Neuronal stem cell (in vitro differentiated cells): ENCODE measurements around the gene UGT1A10.

Source experiments
- DNase-seq: peaks from one replicate; pipeline ENCODE4 v3.0.0-alpha.2; 2013; ENCODE audit warnings: low spot score
- H2AFZ ChIP-seq: one replicate; pipeline ENCODE4 v1.6.1; 2013; ENCODE audit warnings: mild to moderate bottlenecking, low read length, inconsistent platforms
- H2AK5ac ChIP-seq: 2 replicates; pipeline ENCODE4 v1.6.1; 2013; ENCODE audit warnings: low read depth, mild to moderate bottlenecking, inconsistent platforms, low read length, moderate library complexity, mixed read lengths
- H2BK120ac ChIP-seq: 2 replicates; pipeline ENCODE4 v1.6.1; 2013; ENCODE audit warnings: low read depth, mild to moderate bottlenecking, inconsistent platforms, low read length, moderate library complexity, mixed read lengths
- H2BK12ac ChIP-seq: one replicate; pipeline ENCODE4 v1.6.1; 2013; ENCODE audit warnings: low read length, inconsistent platforms
- H2BK15ac ChIP-seq: 2 replicates; pipeline ENCODE4 v1.6.1; 2013; ENCODE audit warnings: mild to moderate bottlenecking, low read length, inconsistent platforms, mixed read lengths
- H2BK5ac ChIP-seq: one replicate; pipeline ENCODE4 v1.6.1; 2013; ENCODE audit warnings: inconsistent platforms, mild to moderate bottlenecking, low read length, moderate library complexity
- H3K14ac ChIP-seq: one replicate; pipeline ENCODE4 v1.6.1; 2013; ENCODE audit warnings: low read length, inconsistent platforms
- H3K18ac ChIP-seq: 2 replicates; pipeline ENCODE4 v1.6.1; 2013; ENCODE audit warnings: low read length, inconsistent platforms
- H3K23ac ChIP-seq: 2 replicates; pipeline ENCODE4 v1.6.1; 2013; ENCODE audit warnings: low read depth, mild to moderate bottlenecking, mixed read lengths, low read length, inconsistent platforms; ENCODE audit not compliant: poor library complexity
- H3K27ac ChIP-seq: replicated peaks from 3 replicates; pipeline ENCODE4 v1.5.1; 2013; ENCODE audit warnings: low read length, inconsistent platforms
- H3K27me3 ChIP-seq, 3 experiments: 2 replicates each; pipeline ENCODE4 v1.6.1; 2013; ENCODE audit warnings: low read length in 3 of 3, mild to moderate bottlenecking in 2 of 3, inconsistent platforms in 1 of 3, low read depth in 1 of 3, mixed read lengths in 1 of 3, moderate library complexity in 1 of 3; ENCODE audit not compliant: control insufficient read depth in 3 of 3, insufficient read depth in 3 of 3
- H3K36me3 ChIP-seq, 2 donors: replicated peaks in 1 of 2; 2 replicates each; pipeline ENCODE4 v1.6.1; 2013; ENCODE audit warnings: low read length in 2 of 2; ENCODE audit not compliant: control insufficient read depth in 2 of 2, insufficient read depth in 2 of 2
- H3K4ac ChIP-seq: 2 replicates; pipeline ENCODE4 v1.6.1; 2013; ENCODE audit warnings: inconsistent platforms, mild to moderate bottlenecking, low read length, moderate library complexity
- H3K4me1 ChIP-seq, 2 donors: 1 replicate in 1 of 2; 2 replicates in 1 of 2; pipeline ENCODE4 v1.6.1; 2013; ENCODE audit warnings: low read length in 2 of 2, low read depth in 1 of 2; ENCODE audit not compliant: control insufficient read depth in 2 of 2, insufficient read depth in 1 of 2
- H3K4me2 ChIP-seq: one replicate; pipeline ENCODE4 v1.6.1; 2013; ENCODE audit warnings: mild to moderate bottlenecking, low read length, inconsistent platforms; ENCODE audit not compliant: insufficient read depth, poor library complexity, severe bottlenecking
- H3K4me3 ChIP-seq, 2 donors: 2 replicates each; pipeline ENCODE4 v1.5.1; 2013; ENCODE audit warnings: low read length in 2 of 2, mild to moderate bottlenecking in 2 of 2, inconsistent platforms in 1 of 2, moderate library complexity in 1 of 2
- H3K79me1 ChIP-seq: one replicate; pipeline ENCODE4 v1.6.1; 2013; ENCODE audit warnings: low read depth, mild to moderate bottlenecking, inconsistent platforms, low read length, moderate library complexity
- H3K9ac ChIP-seq: one replicate; pipeline ENCODE4 v1.6.1; 2013; ENCODE audit warnings: mild to moderate bottlenecking, low read depth, low read length, inconsistent platforms; ENCODE audit not compliant: poor library complexity
- H3K9me3 ChIP-seq, 2 donors: replicated peaks in 1 of 2; 2 replicates each; pipeline versions ENCODE3 to v1.6.1; 2013; ENCODE audit warnings: low read length in 2 of 2, mild to moderate bottlenecking in 2 of 2, inconsistent platforms in 1 of 2, low read depth in 1 of 2, mixed read lengths in 1 of 2, moderate library complexity in 1 of 2; ENCODE audit not compliant: control insufficient read depth in 2 of 2, insufficient read depth in 1 of 2
- H4K8ac ChIP-seq: one replicate; pipeline ENCODE4 v1.6.1; 2013; ENCODE audit warnings: low read depth, mild to moderate bottlenecking, inconsistent platforms, low read length, moderate library complexity
- H4K91ac ChIP-seq: one replicate; pipeline ENCODE4 v1.6.1; 2013; ENCODE audit warnings: low read length, low read depth, mild to moderate bottlenecking, inconsistent platforms; ENCODE audit not compliant: poor library complexity
- WGBS, 2 donors: extraction: QIAGEN DNeasy Blood & Tissue Kit; methylation state at CpG; one replicate each; pipeline ENCODE4 v1.1.7; 2013; ENCODE audit warnings: missing lambda C conversion rate in 2 of 2, mixed read lengths in 1 of 2; ENCODE audit not compliant: insufficient read length in 2 of 2, insufficient replicate concordance in 1 of 2; ENCODE audit errors: extremely low coverage in 2 of 2; 5-methylcytosine and 5-hydroxymethylcytosine counted together

UGT1A10 gene

DNA sequence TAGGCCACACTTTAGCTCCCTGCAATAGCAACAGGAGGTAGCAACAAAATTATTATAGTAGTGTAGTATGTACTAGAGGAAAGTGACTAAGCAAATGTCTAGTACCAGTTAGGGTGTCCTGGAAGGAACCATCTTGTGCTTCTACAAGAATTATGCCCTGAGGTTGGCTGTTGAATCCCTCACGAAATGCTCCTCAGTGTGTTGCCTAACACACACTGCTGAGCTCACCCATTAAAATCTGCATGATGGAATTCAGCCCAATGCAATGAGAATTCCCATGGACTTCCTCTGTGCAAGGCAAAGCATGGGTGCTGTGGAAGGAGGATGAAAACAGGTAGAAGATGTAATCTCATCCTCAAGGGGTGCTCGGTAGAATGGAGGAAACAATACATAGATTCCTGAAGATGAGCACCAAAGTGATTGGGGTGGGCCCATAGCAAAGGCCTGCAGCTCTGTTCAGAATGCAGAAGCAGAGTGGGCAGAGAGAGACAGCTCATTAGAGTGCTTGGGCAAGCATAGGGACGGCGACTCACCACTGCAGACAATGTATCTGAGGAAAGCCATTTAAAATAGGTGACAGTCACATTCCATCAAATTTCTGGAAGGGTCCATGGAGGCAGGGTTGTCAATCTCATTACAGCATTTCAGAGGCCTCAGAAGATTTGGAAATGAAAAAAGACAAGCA lies 44.3 kb downstream of the UGT1A10 start:
- no peak overlapping the region for H2BK120ac ChIP-seq
- no peak overlapping the region for H2AK5ac ChIP-seq
- no peak overlapping the region for H2BK12ac ChIP-seq
- no peak overlapping the region for H3K14ac ChIP-seq
- no peak overlapping the region for H3K4me3 ChIP-seq
- WGBS, 2 donors: no CpG with 5 or more reads among the region's 4 CpGs
- H3K27ac ChIP-seq: no peak overlapping the region
- H3K4me2 ChIP-seq: no peak overlapping the region
- H2AFZ ChIP-seq: no peak overlapping the region
- no peak overlapping the region for H2BK15ac ChIP-seq
- H4K8ac ChIP-seq: no peak overlapping the region
- no peak overlapping the region for H3K23ac ChIP-seq
- no peaks in the 10 kb centered on the region for H3K9me3 ChIP-seq
- H3K27me3 ChIP-seq: no peaks in the 10 kb centered on the region
- H3K79me1 ChIP-seq: no peaks in the 10 kb centered on the region
- H3K4ac ChIP-seq: no peak overlapping the region
- no peak overlapping the region for H2BK5ac ChIP-seq
- H3K9ac ChIP-seq: no peak overlapping the region
- H3K36me3 ChIP-seq: no peaks in the 10 kb centered on the region
- DNase-seq: no peak
- H3K4me1 ChIP-seq: no peaks in the 10 kb centered on the region
- H3K18ac ChIP-seq: no peak overlapping the region
- H4K91ac ChIP-seq: no peak overlapping the region

DNA sequence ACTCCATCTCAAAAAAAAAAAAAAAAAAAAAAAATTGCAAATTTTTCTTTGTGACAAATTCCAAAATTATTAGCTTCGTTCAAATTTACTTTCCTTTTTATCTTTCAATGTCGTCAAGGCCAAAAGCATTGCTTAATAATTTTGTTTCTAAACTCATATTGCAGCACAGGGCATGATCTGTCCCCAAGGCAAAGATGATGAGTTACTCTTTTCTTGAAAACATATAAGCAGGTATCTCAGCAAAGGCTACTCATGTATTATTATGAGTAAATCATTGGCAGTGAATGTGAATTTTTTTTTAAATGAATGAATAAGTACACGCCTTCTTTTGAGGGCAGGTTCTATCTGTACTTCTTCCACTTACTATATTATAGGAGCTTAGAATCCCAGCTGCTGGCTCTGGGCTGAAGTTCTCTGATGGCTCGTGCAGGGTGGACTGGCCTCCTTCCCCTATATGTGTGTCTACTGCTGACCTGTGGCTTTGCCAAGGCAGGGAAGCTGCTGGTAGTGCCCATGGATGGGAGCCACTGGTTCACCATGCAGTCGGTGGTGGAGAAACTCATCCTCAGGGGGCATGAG lies 45.4 kb downstream of the UGT1A10 start, which contains the start of gene UGT1A7:
UGT1A7 (plus strand) TSS at position 381 of the 579 bp plus-strand sequence; CDS start at position 418, 37 bp downstream.
- Histone ChIP-seq H3K4me3 (no peak within 1 kb of the TSS), H3K79me1 (no peaks in the 10 kb centered on the region), H2BK12ac (no peak within 1 kb of the TSS), H2AFZ (no peak within 1 kb of the TSS), H4K91ac (no peak within 1 kb of the TSS), H3K36me3 (no peaks in the 10 kb centered on the region), H2BK120ac (no peak within 1 kb of the TSS), H3K18ac (no peak within 1 kb of the TSS), H3K9ac (no peak within 1 kb of the TSS), H3K9me3 (no peaks in the 10 kb centered on the region), H3K14ac (no peak within 1 kb of the TSS), H3K27ac (no peak within 1 kb of the TSS), H3K4me2 (no peak within 1 kb of the TSS), H3K27me3 (no peaks in the 10 kb centered on the region), H4K8ac (no peak within 1 kb of the TSS), H2BK15ac (no peak within 1 kb of the TSS), H2BK5ac (no peak within 1 kb of the TSS), H3K23ac (no peak within 1 kb of the TSS), H2AK5ac (no peak within 1 kb of the TSS), H3K4me1 (no peaks in the 10 kb centered on the region), H3K4ac (no peak within 1 kb of the TSS)
- 100% methylated on average over 1 of the region's 5 CpGs; no CpG with 5 or more reads in 1 of the 2 donors for WGBS, 2 donors
- no peak for DNase-seq

DNA sequence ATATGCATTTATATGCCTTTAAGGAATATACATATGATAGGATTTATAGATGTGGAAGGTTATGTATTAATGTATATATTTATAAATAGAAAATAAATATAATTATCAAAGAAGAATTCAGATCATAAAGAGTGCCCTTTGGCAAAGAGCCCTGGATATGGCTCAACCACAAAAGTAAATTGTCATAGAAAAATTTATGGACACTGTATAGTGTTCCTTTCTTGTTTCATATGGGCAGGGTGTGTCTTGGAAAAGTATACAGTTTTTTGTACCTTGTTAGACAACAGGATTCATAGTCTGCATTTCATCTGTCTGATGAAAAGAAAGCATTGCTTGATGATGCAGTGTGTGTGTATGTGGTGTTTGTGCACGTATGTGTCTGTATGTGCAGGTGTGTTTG lies 48.4 kb downstream of the UGT1A10 start:
- no peaks in the 10 kb centered on the region for H3K4me1 ChIP-seq

DNA sequence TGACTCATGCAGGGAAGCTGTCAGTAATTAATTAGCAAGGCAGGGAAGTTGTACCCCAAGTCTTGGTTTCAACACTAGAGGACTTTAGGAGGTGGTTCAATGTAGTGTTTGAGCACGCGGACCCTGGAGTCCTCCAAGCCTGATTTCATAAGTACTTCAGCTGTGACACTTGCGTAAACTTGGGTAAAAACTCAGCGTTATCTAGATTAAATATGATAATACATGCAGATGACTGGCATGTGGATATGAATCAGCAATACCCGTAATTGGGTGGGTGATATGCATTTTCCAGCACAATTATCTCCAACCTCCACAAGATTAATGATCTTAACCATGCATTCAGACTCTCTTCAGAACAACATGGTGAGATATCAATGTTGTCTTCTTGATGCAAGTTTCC lies 50.7 kb downstream of the UGT1A10 start:
- DNase-seq: no peak
- Histone ChIP-seq H3K18ac (no peak overlapping the region), H2AK5ac (no peak overlapping the region), H3K9ac (no peak overlapping the region), H3K4me1 (no peaks in the 10 kb centered on the region), H3K23ac (no peak overlapping the region), H3K9me3 (no peaks in the 10 kb centered on the region), H3K4me3 (no peak overlapping the region), H3K27ac (no peak overlapping the region), H2AFZ (no peak overlapping the region), H3K4ac (no peak overlapping the region), H4K8ac (no peak overlapping the region), H3K36me3 (no peaks in the 10 kb centered on the region), H2BK120ac (no peak overlapping the region), H3K79me1 (no peaks in the 10 kb centered on the region), H3K4me2 (no peak overlapping the region), H4K91ac (no peak overlapping the region), H3K14ac (no peak overlapping the region), H2BK15ac (no peak overlapping the region), H3K27me3 (no peaks in the 10 kb centered on the region), H2BK12ac (no peak overlapping the region), H2BK5ac (no peak overlapping the region)
- WGBS, 2 donors: no CpG with 5 or more reads among the region's 5 CpGs

More for the DNA sequence above, 48.4 kb downstream of the UGT1A10 start:
- no peak overlapping the region for H3K23ac ChIP-seq
- no peaks in the 10 kb centered on the region for H3K27me3 ChIP-seq
- no peak overlapping the region for H2BK15ac ChIP-seq
- H3K18ac ChIP-seq: no peak overlapping the region
- no peaks in the 10 kb centered on the region for H3K36me3 ChIP-seq
- no peak for DNase-seq
- no peak overlapping the region for H2BK12ac ChIP-seq
- WGBS, 2 donors: no CpG with 5 or more reads among the region's 1 CpG
- no peak overlapping the region for H2BK5ac ChIP-seq
- H2BK120ac ChIP-seq: no peak overlapping the region
- H2AK5ac ChIP-seq: no peak overlapping the region
- no peak overlapping the region for H3K27ac ChIP-seq
- H3K14ac ChIP-seq: no peak overlapping the region
- H2AFZ ChIP-seq: no peak overlapping the region
- H4K8ac ChIP-seq: no peak overlapping the region
- no peak overlapping the region for H3K9ac ChIP-seq
- H3K4me2 ChIP-seq: no peak overlapping the region
- no peaks in the 10 kb centered on the region for H3K9me3 ChIP-seq
- no peak overlapping the region for H3K4ac ChIP-seq
- no peaks in the 10 kb centered on the region for H3K79me1 ChIP-seq
- H3K4me3 ChIP-seq: no peak overlapping the region
- no peak overlapping the region for H4K91ac ChIP-seq
